ENCODE measurements around the gene ZNF213. TPM values are rescaled to one million over a fixed set of nuclear protein-coding genes. Genes with fewer than 3 reads are reported as not detected.

ZNF213 gene
- polyA plus RNA-seq, 4 donors: 10.8 to 12.8 (median 11.8) TPM

DNA sequence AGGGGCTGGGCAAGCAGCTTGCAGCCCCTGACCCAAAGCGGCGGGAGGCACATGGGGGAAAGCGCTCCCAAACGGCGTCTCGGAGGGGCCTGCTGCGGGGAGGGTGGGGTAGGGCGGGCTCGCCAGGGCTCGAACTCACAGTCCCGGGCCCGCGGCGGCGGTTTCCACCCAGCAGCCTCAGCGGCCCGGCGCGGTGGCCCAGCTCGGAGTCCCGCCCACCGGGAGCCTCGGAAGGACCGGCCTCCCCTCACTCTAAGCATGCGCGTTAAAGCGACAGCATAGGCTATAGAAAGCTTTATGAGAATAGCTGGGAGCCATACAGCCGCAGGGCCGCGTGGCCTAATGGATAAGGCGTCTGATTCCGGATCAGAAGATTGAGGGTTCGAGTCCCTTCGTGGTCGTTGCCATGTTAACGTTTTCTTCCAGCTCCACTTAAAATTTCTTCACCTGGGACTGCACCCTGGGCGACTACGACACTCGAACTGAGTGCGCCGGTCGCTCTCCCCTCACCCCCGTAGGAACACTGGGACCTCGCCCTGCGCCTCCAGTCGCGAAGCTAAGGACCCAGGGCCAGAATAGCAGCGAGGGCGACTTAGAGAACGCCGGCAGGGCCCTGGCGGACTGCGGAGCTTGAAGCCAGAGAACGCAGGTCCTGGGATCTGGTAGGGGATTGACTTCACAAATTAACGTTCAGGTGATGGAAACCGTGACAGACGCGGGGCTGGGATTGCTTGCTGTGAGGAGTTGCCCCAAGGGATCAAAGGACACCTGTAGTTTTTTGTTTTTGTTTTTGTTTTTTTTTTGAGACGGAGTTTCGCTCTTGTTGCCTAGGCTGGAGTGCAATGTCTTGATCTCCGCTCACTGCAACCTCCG, 15.8 kb downstream of the ZNF213 start:
- no peaks in the 10 kb centered on the region for H3K36me3 ChIP-seq (ENCODE audit: control insufficient read depth in 3 of 3, insufficient read depth in 2 of 3, low read depth in 1 of 3, low read length in 3 of 3)

DNA sequence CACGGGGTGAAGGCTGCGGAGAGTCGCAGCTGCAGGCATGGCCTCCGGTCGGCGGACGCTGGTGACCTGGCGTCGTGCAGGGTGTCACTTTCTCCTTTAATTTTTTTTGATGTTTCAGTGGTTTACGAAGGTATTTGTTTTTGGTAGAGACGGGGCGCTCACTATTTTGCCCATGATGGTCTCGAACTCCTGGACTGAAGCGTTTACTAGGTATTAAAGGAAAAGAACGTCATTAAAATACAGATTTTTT, 17.1 kb downstream of the ZNF213 start:
- WGBS, 3 donors: 2 to 3% (median 3%) methylated on average over 15 of the region's 15 CpGs
- no peak for FAIRE-seq
- no peak overlapping the region for H3K27ac ChIP-seq (ENCODE audit: low read depth in 1 of 3, low read length in 2 of 3)

More for the DNA sequence above, 15.8 kb downstream of the ZNF213 start:
- Histone ChIP-seq H3K27ac (ENCODE audit: low read depth in 1 of 3, low read length in 2 of 3) (peak overlapping the region; percentile 67 to 94 (median 91)), H3K4me1 (ENCODE audit: control insufficient read depth in 3 of 3, insufficient read depth in 2 of 3, low read depth in 1 of 3, low read length in 2 of 3) (peaks cover 0 to 26% (median 0%) of the 10 kb centered on the region in 3 donors), H3K4me3 (ENCODE audit: low read depth in 1 of 3, low read length in 3 of 3) (peak overlapping the region; percentile 38 to 91 (median 49)), H3K27me3 (ENCODE audit: control insufficient read depth in 3 of 3, insufficient read depth in 3 of 3, low read length in 3 of 3) (peaks cover 0 to 7% (median 0%) of the 10 kb centered on the region in 3 donors), H3K9me3 (ENCODE audit: control insufficient read depth in 2 of 2, insufficient read depth in 1 of 2, low read depth in 1 of 2, low read length in 1 of 2) (no peaks in the 10 kb centered on the region)
- FAIRE-seq (no peak), DNase-seq (peak; percentile 96 to 98)
- WGBS, 3 donors: 0 to 1% (median 1%) methylated on average over 58 to 62 of the region's 62 CpGs

DNA sequence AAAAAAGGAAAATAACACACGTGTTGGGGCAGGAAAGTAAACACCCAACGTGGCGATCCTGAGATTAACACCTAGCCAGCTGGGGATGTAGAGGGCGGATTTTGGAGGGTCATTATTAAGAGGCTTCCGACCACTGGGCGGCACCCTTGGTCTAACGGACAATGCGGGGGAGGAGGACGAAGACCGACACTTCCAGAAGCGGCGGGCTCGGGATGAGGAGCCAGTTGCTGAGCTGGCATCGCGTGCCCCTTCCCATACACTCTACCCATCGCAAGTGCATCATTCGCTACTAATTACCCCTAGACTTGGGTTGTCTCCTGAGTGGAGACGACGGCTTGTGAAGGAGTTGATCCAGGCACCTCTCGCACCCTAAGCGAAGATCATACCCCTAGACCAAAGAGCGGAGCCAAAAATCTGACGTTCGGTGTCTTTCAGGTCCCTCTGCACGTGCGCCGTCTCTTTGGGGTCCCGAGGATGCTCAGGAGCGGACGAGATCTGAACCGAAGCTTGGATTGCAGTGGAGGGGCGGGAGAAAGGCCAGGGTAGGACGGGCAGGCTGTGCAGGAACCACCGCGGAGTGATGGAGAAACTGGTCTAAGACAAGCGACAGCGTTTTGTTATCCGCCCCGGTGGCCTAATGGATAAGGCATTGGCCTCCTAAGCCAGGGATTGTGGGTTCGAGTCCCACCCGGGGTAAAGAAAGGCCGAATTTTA, 17.6 kb downstream of the ZNF213 start:
- peak overlapping the region in 1 of 3 donors; percentile 38 for H3K27ac ChIP-seq (ENCODE audit: low read depth in 1 of 3, low read length in 2 of 3)
- H3K9me3 ChIP-seq (ENCODE audit: control insufficient read depth in 2 of 2, insufficient read depth in 1 of 2, low read depth in 1 of 2, low read length in 1 of 2): no peaks in the 10 kb centered on the region
- peak overlapping the region in 1 of 3 donors; percentile 37 for H3K4me3 ChIP-seq (ENCODE audit: low read depth in 1 of 3, low read length in 3 of 3)
- peaks cover 0 to 15% (median 0%) of the 10 kb centered on the region in 3 donors for H3K27me3 ChIP-seq (ENCODE audit: control insufficient read depth in 3 of 3, insufficient read depth in 3 of 3, low read length in 3 of 3)
- 1 to 2% (median 2%) methylated on average over 42 of the region's 42 CpGs for WGBS, 3 donors
- peaks cover 0 to 26% (median 0%) of the 10 kb centered on the region in 3 donors for H3K4me1 ChIP-seq (ENCODE audit: control insufficient read depth in 3 of 3, insufficient read depth in 2 of 3, low read depth in 1 of 3, low read length in 2 of 3)
- FAIRE-seq: no peak
- H3K36me3 ChIP-seq (ENCODE audit: control insufficient read depth in 3 of 3, insufficient read depth in 2 of 3, low read depth in 1 of 3, low read length in 3 of 3): no peaks in the 10 kb centered on the region
- DNase-seq: peak; percentile 78 to 85

More for the DNA sequence above, 17.1 kb downstream of the ZNF213 start:
- no peaks in the 10 kb centered on the region for H3K9me3 ChIP-seq (ENCODE audit: control insufficient read depth in 2 of 2, insufficient read depth in 1 of 2, low read depth in 1 of 2, low read length in 1 of 2)
- peak overlapping the region in 1 of 3 donors; percentile 37 for H3K4me3 ChIP-seq (ENCODE audit: low read depth in 1 of 3, low read length in 3 of 3)
- peaks cover 0 to 15% (median 0%) of the 10 kb centered on the region in 3 donors for H3K27me3 ChIP-seq (ENCODE audit: control insufficient read depth in 3 of 3, insufficient read depth in 3 of 3, low read length in 3 of 3)
- no peak for DNase-seq
- no peaks in the 10 kb centered on the region for H3K36me3 ChIP-seq (ENCODE audit: control insufficient read depth in 3 of 3, insufficient read depth in 2 of 3, low read depth in 1 of 3, low read length in 3 of 3)
- H3K4me1 ChIP-seq (ENCODE audit: control insufficient read depth in 3 of 3, insufficient read depth in 2 of 3, low read depth in 1 of 3, low read length in 2 of 3): peaks cover 0 to 26% (median 0%) of the 10 kb centered on the region in 3 donors

DNA sequence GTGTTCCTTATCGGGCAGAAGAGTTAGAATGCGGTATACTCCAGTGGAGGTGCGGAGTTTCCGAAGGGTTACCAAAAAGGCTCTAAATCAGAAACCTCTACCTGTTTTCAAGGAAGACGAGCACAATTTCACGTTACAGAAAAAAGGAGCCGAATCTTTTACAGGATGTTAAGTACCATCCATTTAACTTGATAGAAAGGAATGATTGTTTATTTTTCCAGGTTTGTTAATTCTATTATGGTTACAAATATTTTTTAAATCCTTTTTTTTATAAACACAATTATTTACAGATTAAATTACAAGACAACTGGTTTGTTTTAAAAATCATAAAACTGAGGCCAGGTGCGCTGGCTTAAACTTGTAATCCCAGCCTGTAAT, 18.2 kb downstream of the ZNF213 start:
- Histone ChIP-seq H3K27ac (ENCODE audit: low read depth in 1 of 3, low read length in 2 of 3) (no peak overlapping the region), H3K9me3 (ENCODE audit: control insufficient read depth in 2 of 2, insufficient read depth in 1 of 2, low read depth in 1 of 2, low read length in 1 of 2) (no peaks in the 10 kb centered on the region), H3K36me3 (ENCODE audit: control insufficient read depth in 3 of 3, insufficient read depth in 2 of 3, low read depth in 1 of 3, low read length in 3 of 3) (no peaks in the 10 kb centered on the region), H3K27me3 (ENCODE audit: control insufficient read depth in 3 of 3, insufficient read depth in 3 of 3, low read length in 3 of 3) (peaks cover 0 to 15% (median 0%) of the 10 kb centered on the region in 3 donors), H3K4me3 (ENCODE audit: low read depth in 1 of 3, low read length in 3 of 3) (no peak overlapping the region), H3K4me1 (ENCODE audit: control insufficient read depth in 3 of 3, insufficient read depth in 2 of 3, low read depth in 1 of 3, low read length in 2 of 3) (peaks cover 0 to 26% (median 0%) of the 10 kb centered on the region in 3 donors)
- DNase-seq (no peak), FAIRE-seq (no peak)
- WGBS, 3 donors: 9 to 11% (median 11%) methylated on average over 8 of the region's 8 CpGs

DNA sequence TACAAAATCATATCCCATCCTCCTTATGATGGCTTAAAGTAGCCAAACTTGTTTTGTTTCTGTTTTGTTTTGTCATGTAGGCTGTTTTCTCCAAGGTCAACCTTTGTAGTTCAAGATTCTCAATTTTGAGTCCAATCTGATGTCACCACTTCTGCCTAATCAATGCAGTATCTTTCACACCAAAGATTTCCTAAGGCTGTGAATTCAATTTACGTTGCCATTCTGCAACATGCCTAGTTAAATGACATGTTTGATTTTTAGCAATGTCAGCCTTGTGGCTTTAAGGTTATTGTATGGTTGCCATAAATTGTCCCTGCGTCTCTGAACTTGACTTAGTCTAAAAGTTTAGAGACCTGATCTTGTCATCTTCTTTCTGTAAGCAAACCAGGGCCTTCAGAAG, 20.4 kb downstream of the ZNF213 start:
- no peaks in the 10 kb centered on the region for H3K36me3 ChIP-seq (ENCODE audit: control insufficient read depth in 3 of 3, insufficient read depth in 2 of 3, low read depth in 1 of 3, low read length in 3 of 3)
- DNase-seq: no peak
- 71 to 85% (median 80%) methylated on average over 2 of the region's 2 CpGs for WGBS, 3 donors
- no peak overlapping the region for H3K4me3 ChIP-seq (ENCODE audit: low read depth in 1 of 3, low read length in 3 of 3)
- peaks cover 0 to 3% of the 10 kb centered on the region in 2 donors for H3K9me3 ChIP-seq (ENCODE audit: control insufficient read depth in 2 of 2, insufficient read depth in 1 of 2, low read depth in 1 of 2, low read length in 1 of 2)
- peaks cover 0 to 23% (median 0%) of the 10 kb centered on the region in 3 donors for H3K27me3 ChIP-seq (ENCODE audit: control insufficient read depth in 3 of 3, insufficient read depth in 3 of 3, low read length in 3 of 3)
- H3K4me1 ChIP-seq (ENCODE audit: control insufficient read depth in 3 of 3, insufficient read depth in 2 of 3, low read depth in 1 of 3, low read length in 2 of 3): peaks cover 0 to 25% (median 0%) of the 10 kb centered on the region in 3 donors
- no peak for FAIRE-seq
- no peak overlapping the region for H3K27ac ChIP-seq (ENCODE audit: low read depth in 1 of 3, low read length in 2 of 3)

DNA sequence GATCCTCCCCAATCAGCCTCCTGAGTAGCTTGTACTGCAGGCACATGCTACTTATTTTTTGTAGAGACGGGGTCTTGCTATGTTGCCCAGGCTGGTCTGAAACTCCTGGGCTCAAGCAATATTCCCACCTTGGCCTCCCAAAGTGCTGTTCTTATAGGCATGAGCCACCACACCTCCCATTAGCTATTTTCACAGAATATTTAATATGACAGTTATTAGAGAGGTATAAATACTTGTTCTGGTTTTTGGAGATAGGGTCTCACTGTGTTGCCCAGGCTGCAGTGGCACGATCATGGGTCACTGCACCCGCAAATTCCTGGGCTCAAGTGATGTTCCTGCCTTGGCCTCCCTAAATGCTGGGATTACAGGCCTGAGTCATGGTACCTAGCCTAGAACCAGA, 21.1 kb downstream of the ZNF213 start:
- FAIRE-seq (no peak), DNase-seq (no peak)
- peaks cover 0 to 26% (median 0%) of the 10 kb centered on the region in 3 donors for H3K27me3 ChIP-seq (ENCODE audit: control insufficient read depth in 3 of 3, insufficient read depth in 3 of 3, low read length in 3 of 3)
- H3K4me1 ChIP-seq (ENCODE audit: control insufficient read depth in 3 of 3, insufficient read depth in 2 of 3, low read depth in 1 of 3, low read length in 2 of 3): peaks cover 0 to 21% (median 0%) of the 10 kb centered on the region in 3 donors
- H3K36me3 ChIP-seq (ENCODE audit: control insufficient read depth in 3 of 3, insufficient read depth in 2 of 3, low read depth in 1 of 3, low read length in 3 of 3): no peaks in the 10 kb centered on the region
- 94 to 98% (median 95%) methylated on average over 3 of the region's 3 CpGs for WGBS, 3 donors
- H3K27ac ChIP-seq (ENCODE audit: low read depth in 1 of 3, low read length in 2 of 3): no peak overlapping the region
- peaks cover 0 to 3% of the 10 kb centered on the region in 2 donors for H3K9me3 ChIP-seq (ENCODE audit: control insufficient read depth in 2 of 2, insufficient read depth in 1 of 2, low read depth in 1 of 2, low read length in 1 of 2)
- no peak overlapping the region for H3K4me3 ChIP-seq (ENCODE audit: low read depth in 1 of 3, low read length in 3 of 3)

DNA sequence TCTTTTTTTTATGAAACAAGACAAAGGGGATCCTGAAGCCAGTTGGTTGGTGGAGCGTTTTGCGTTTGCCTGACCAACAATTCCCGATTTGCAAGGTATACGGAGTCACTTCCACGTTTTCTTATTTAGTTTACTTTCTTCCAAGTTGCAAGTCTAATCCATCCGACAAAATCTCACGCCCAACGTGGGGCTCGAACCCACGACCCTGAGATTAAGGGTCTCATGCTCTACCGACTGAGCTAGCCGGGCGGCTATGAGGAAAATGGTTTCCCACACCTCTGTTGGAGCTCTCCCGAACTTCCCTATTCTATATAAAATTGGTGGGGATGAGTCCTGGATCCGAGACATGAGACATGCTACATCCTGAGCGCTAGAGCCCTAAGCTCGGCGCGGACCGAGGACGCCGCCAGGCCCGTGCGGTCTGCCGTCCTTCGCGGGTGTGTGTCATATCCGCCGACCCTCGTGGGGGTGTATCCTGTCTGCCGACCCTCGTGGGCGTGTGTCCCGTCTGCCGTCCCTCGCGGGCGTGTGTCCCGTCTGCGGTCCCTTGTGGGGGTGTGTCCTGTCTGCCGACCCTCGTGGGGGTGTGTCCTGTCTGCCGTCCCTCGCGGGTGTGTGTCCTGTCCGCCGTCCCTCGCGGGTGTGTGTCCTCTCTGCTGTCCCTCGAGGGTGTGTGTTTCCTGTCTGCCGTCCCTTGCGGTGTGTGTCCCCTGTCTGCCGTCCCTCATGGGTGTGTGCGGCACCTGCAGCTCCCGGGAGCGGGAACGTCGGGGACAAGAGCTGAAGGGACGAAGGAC, 22.6 kb downstream of the ZNF213 start:
- H3K9me3 ChIP-seq (ENCODE audit: control insufficient read depth in 2 of 2, insufficient read depth in 1 of 2, low read depth in 1 of 2, low read length in 1 of 2): peaks cover 0 to 3% of the 10 kb centered on the region in 2 donors
- H3K4me1 ChIP-seq (ENCODE audit: control insufficient read depth in 3 of 3, insufficient read depth in 2 of 3, low read depth in 1 of 3, low read length in 2 of 3): peaks cover 0 to 9% (median 0%) of the 10 kb centered on the region in 3 donors
- peak overlapping the region; percentile 86 to 89 (median 86) for H3K27ac ChIP-seq (ENCODE audit: low read depth in 1 of 3, low read length in 2 of 3)
- peaks cover 0 to 32% (median 0%) of the 10 kb centered on the region in 3 donors for H3K27me3 ChIP-seq (ENCODE audit: control insufficient read depth in 3 of 3, insufficient read depth in 3 of 3, low read length in 3 of 3)
- peak overlapping the region; percentile 12 to 94 (median 72) for H3K4me3 ChIP-seq (ENCODE audit: low read depth in 1 of 3, low read length in 3 of 3)
- FAIRE-seq (no peak), DNase-seq (peak; percentile 75 to 77)
- 1% methylated on average over 59 of the region's 59 CpGs for WGBS, 3 donors
- H3K36me3 ChIP-seq (ENCODE audit: control insufficient read depth in 3 of 3, insufficient read depth in 2 of 3, low read depth in 1 of 3, low read length in 3 of 3): no peaks in the 10 kb centered on the region

DNA sequence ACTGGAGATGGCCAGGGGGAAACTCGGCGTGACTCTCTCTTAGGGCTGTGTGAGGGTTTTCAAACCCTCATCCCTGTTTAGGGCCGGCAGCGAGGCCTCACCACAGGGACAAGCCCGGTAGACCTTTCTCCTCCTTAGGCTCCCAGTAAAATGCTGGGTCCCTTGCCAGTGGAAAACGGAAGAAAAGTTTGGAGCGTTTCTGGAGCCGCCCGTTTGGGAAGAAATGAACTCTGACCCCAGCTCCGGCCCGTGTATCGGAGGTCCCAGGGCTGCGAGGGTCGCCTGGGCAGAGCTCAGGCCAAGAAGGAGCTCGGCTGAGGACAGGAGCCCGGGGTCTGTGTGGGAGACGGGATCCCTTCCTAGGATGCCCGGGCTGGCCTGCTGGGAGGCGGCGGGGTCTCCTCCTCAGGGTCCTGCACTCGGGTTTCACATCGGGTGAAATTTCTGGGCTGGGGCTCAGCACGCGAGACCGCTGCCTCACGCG, 23.2 kb downstream of the ZNF213 start:
- Histone ChIP-seq H3K27me3 (ENCODE audit: control insufficient read depth in 3 of 3, insufficient read depth in 3 of 3, low read length in 3 of 3) (peaks cover 0 to 32% (median 0%) of the 10 kb centered on the region in 3 donors), H3K4me3 (ENCODE audit: low read depth in 1 of 3, low read length in 3 of 3) (peak overlapping the region; percentile 70 to 94 (median 72)), H3K27ac (ENCODE audit: low read depth in 1 of 3, low read length in 2 of 3) (peak overlapping the region; percentile 86 to 89 (median 86)), H3K36me3 (ENCODE audit: control insufficient read depth in 3 of 3, insufficient read depth in 2 of 3, low read depth in 1 of 3, low read length in 3 of 3) (no peaks in the 10 kb centered on the region), H3K9me3 (ENCODE audit: control insufficient read depth in 2 of 2, insufficient read depth in 1 of 2, low read depth in 1 of 2, low read length in 1 of 2) (peaks cover 0 to 3% of the 10 kb centered on the region in 2 donors), H3K4me1 (ENCODE audit: control insufficient read depth in 3 of 3, insufficient read depth in 2 of 3, low read depth in 1 of 3, low read length in 2 of 3) (peaks cover 0 to 8% (median 0%) of the 10 kb centered on the region in 3 donors)
- FAIRE-seq (no peak), DNase-seq (no peak)
- WGBS, 3 donors: 0% methylated on average over 21 to 27 of the region's 27 CpGs

Data from small intestine (tissue), 7 donors.